GM12878 (cell line): ENCODE results near the gene NIN. TPM values are rescaled to one million over a fixed set of nuclear protein-coding genes. Genes with fewer than 3 reads are reported as not detected.

Source experiments
- ATAC-seq: fragments of 200-7000 bp; cut with Tn5 transposase; 3 replicates; pipeline ENCODE4 v1.9.1; 2020; ENCODE audit warnings: mild to moderate bottlenecking, moderate library complexity
- BruUV-seq: library from RNA; stranded (reverse); fragments of 400-500 nt; replicated peaks from 2 replicates; lab custom pipeline; 2021; lab: Mats Ljungman, UMichigan
- CTCF ChIA-PET: fragments of 300-600 bp; sonication (Branson Sonifier 250); formaldehyde crosslinking; extraction: SDS; loops from one replicate; lab custom pipeline; 2021; ENCODE audit warnings: inconsistent platforms; lab: Yijun Ruan, JAX
- POLR2A ChIA-PET: fragments of 350-600 bp; formaldehyde crosslinking; extraction: SDS; loops from one replicate; lab custom pipeline; 2021; ENCODE audit warnings: inconsistent platforms; lab: Charles Lee
- RAD21 ChIA-PET: fragments of 300-600 bp; sonication (Branson Sonifier 250); formaldehyde crosslinking; loops from one replicate; lab custom pipeline; 2023; ENCODE audit warnings: antibody characterized with exemption; ENCODE audit not compliant: unreplicated experiment; lab: Charles Lee
- SMC1A ChIA-PET: fragments of 300-600 bp; sonication (Branson Sonifier 250); formaldehyde crosslinking; loops from one replicate; lab custom pipeline; 2023; ENCODE audit not compliant: unreplicated experiment, uncharacterized antibody; lab: Charles Lee
- DNase-seq: peaks from one replicate; pipeline ENCODE4 v3.0.0-alpha.2; 2011; ENCODE audit warnings: low read depth, low spot score
- FAIRE-seq: peaks from 3 replicates; lab custom pipeline; 2011; peaks lifted over from hg19 to GRCh38; lab: Jason Lieb, UNC
- H2AFZ ChIP-seq: 2 replicates; pipeline ENCODE4 v1.6.0; 2011; ENCODE audit warnings: low read depth, low read length, control low read depth; ENCODE audit not compliant: control insufficient read depth
- H3K27ac ChIP-seq: 2 replicates; pipeline ENCODE4 v1.5.1; 2011; ENCODE audit warnings: control low read depth; ENCODE audit not compliant: control insufficient read depth, insufficient read depth
- H3K27me3 ChIP-seq, 2 experiments: replicated peaks in 1 of 2; 2 replicates each; pipeline versions ENCODE4 v1.6.0 to v1.6.1; 2011; ENCODE audit warnings: low read length in 1 of 2; ENCODE audit not compliant: control insufficient read depth in 2 of 2, insufficient read depth in 2 of 2
- H3K36me3 ChIP-seq, 2 experiments: 2 replicates each; pipeline ENCODE4 v1.5.1; 2011; ENCODE audit warnings: low read length in 1 of 2; ENCODE audit not compliant: control insufficient read depth in 2 of 2, insufficient read depth in 2 of 2
- H3K4me1 ChIP-seq: 2 replicates; pipeline ENCODE4 v1.6.1; 2011; ENCODE audit warnings: mild to moderate bottlenecking, low read length, moderate library complexity, mixed read lengths; ENCODE audit not compliant: control insufficient read depth, insufficient read depth
- H3K4me2 ChIP-seq: 2 replicates; pipeline ENCODE4 v1.6.0; 2011; ENCODE audit warnings: control low read depth; ENCODE audit not compliant: control insufficient read depth, insufficient read depth
- H3K4me3 ChIP-seq: fragments of 200-600 bp; sonication (generic); 2 replicates; pipeline ENCODE4 v1.5.1; 2016
- H3K79me2 ChIP-seq: 2 replicates; pipeline ENCODE4 v1.6.0; 2011; ENCODE audit warnings: low read length; ENCODE audit not compliant: control insufficient read depth, insufficient read depth
- H3K9ac ChIP-seq: 2 replicates; pipeline ENCODE4 v1.8.0; 2011; ENCODE audit warnings: low read length, control low read depth, mixed read lengths; ENCODE audit not compliant: control insufficient read depth, insufficient read depth
- H3K9me3 ChIP-seq: replicated peaks from 3 replicates; pipeline ENCODE4 v1.5.1; 2011; ENCODE audit warnings: mild to moderate bottlenecking, low read length; ENCODE audit not compliant: control insufficient read depth, insufficient read depth
- H4K20me1 ChIP-seq: 2 replicates; pipeline ENCODE4 v1.6.0; 2011; ENCODE audit not compliant: control insufficient read depth, insufficient read depth
- ASH2L ChIP-seq: fragments of 300-600, 200-600 bp; sonication (generic); IDR thresholded peaks from 2 replicates; pipeline ENCODE4 v1.6.1; 2017; ENCODE audit warnings: low read depth, mild to moderate bottlenecking, borderline replicate concordance
- BMI1 ChIP-seq: fragments of 450-650 bp; IDR thresholded peaks from 2 replicates; pipeline ENCODE4 v1.6.1; 2016; ENCODE audit warnings: mild to moderate bottlenecking, moderate library complexity, borderline replicate concordance
- CBFB ChIP-seq: IDR thresholded peaks from 2 replicates; pipeline ENCODE4 v1.6.1; 2016; ENCODE audit warnings: antibody characterized with exemption, low read depth
- EGR1 ChIP-seq, 2 experiments: IDR thresholded peaks; 1 replicate in 1 of 2; 2 replicates in 1 of 2; pipeline ENCODE4 v1.6.1; 2011 to 2012; ENCODE audit warnings: low read depth in 2 of 2, low read length in 2 of 2, borderline replicate concordance in 1 of 2, mild to moderate bottlenecking in 1 of 2, moderate library complexity in 1 of 2
- FOXK2 ChIP-seq: fragments of 450-650 bp; IDR thresholded peaks from 2 replicates; pipeline ENCODE4 v1.6.1; 2017; ENCODE audit warnings: mild to moderate bottlenecking, moderate library complexity
- MXI1 ChIP-seq: fragments of 150-350 bp; IDR thresholded peaks from 2 replicates; pipeline ENCODE4 v1.6.1; 2011; ENCODE audit warnings: low read depth, mild to moderate bottlenecking, inconsistent platforms, low read length, improper control_type of control experiment
- NFYB ChIP-seq: IDR thresholded peaks from 2 replicates; pipeline ENCODE4 v1.6.1; 2011; ENCODE audit warnings: low read depth, mild to moderate bottlenecking, low read length, improper control_type of control experiment, moderate library complexity; ENCODE audit not compliant: insufficient read depth
- PAX8 ChIP-seq: fragments of 450-650 bp; IDR thresholded peaks from 2 replicates; pipeline ENCODE4 v1.6.1; 2017; ENCODE audit warnings: mild to moderate bottlenecking, moderate library complexity
- RUNX3 ChIP-seq: IDR thresholded peaks from 2 replicates; pipeline ENCODE4 v1.6.1; 2012; ENCODE audit warnings: low read length, inconsistent platforms
- SMARCA5 ChIP-seq: fragments of 450-650 bp; IDR thresholded peaks from 2 replicates; pipeline ENCODE4 v1.6.1; 2017; ENCODE audit warnings: mild to moderate bottlenecking
- TCF7 ChIP-seq: IDR thresholded peaks from 2 replicates; pipeline ENCODE4 v1.6.1; 2014; ENCODE audit warnings: antibody characterized with exemption, borderline replicate concordance
- ZBED1 ChIP-seq: IDR thresholded peaks from 2 replicates; pipeline ENCODE4 v1.6.1; 2016; ENCODE audit warnings: borderline replicate concordance
- WGBS: methylation state at CpG from one replicate; pipeline ENCODE4 v1.1.6; 2016; ENCODE audit warnings: low lambda C conversion rate; ENCODE audit not compliant: insufficient replicate concordance, insufficient coverage; ENCODE audit errors: missing lambda C conversion rate; 5-methylcytosine and 5-hydroxymethylcytosine counted together
- in situ Hi-C: fragments of 300-500 bp; cut with MboI; formaldehyde crosslinking; loops from 9 replicates; pipeline ENCODE4 v1.14.3; 2018; ENCODE audit warnings: mixed read lengths
- intact Hi-C: fragments of 100-400 bp; cut with micrococcal nuclease; formaldehyde crosslinking; loops from one replicate; pipeline ENCODE4 v1.14.2; 2022; ENCODE audit not compliant: unreplicated experiment
- polyA plus RNA-seq, 11 experiments: library from polyadenylated mRNA; depleted of rRNA in 4 of 11; unstranded in 6 of 11; stranded (reverse) in 5 of 11; fragments of >200 nt; fragmentation: Nextera tagmentation in 4 of 11; fragmentation: Illumina TruSeq in 1 of 11; extraction: Ambion mirVana in 4 of 11; extraction: Trizol in 1 of 11; gene quantifications; 1 replicate in 1 of 11; 2 replicates in 10 of 11; pipeline versions ENCODE4 v1.2.1 to v1.2.3, GENCODE V29; 2011 to 2016; ENCODE audit warnings: inconsistent platforms in 2 of 11, missing spikeins in 2 of 11, low read depth in 1 of 11
- total RNA-seq, 4 experiments: library from RNA; depleted of rRNA in 3 of 4; stranded (reverse); fragments of >200 nt in 3 of 4; fragmentation: Illumina TruSeq in 1 of 4; extraction: Trizol in 1 of 4; gene quantifications; 2 replicates each; pipeline versions ENCODE4 v1.2.1 to v1.2.3, GENCODE V29; 2013 to 2021
- TF ChIP-seq, protein P1 (sequence below): fragments of 450-650 bp; IDR thresholded peaks from 2 replicates; pipeline ENCODE4 v1.6.1; 2017; ENCODE audit warnings: borderline replicate concordance
- TF ChIP-seq, protein P2 (sequence below): IDR thresholded peaks from 2 replicates; pipeline ENCODE4 v1.6.1; 2012; ENCODE audit warnings: low read depth, low read length, improper control_type of control experiment
- TF ChIP-seq, protein P3 (sequence below): fragments of 450-650 bp; IDR thresholded peaks from 2 replicates; pipeline ENCODE4 v1.6.1; 2016; ENCODE audit warnings: mild to moderate bottlenecking

NIN gene
- total and polyA plus RNA-seq, 10 of the 15 experiments (the other 5 are each of a cell fraction or from before 2014, with no cell fraction given): 16.2 to 135 (median 70.3) TPM

DNA sequence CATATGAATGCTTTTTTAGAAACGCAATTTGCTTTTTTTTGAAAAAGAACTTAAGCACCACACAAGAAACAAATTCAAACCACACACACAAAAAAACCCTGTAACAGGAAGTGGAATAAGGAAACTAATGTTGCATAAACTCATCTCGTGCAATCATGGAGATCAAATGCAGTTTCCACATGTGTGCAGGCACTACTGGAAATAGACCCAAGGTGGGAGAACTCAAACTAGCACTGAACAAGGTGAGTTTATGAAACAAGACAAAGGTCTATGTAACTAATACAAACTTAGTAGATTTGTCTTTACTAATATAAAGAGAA, 17.5 kb downstream of the NIN start (continued):
- TF ChIP-seq ASH2L (0 out of 2 replicates have a peak, but pooled peaks have one; percentile 7), TCF7 (peak; percentile 44; the same call in 1 of the 2 replicates), ZBED1 (peak; percentile 68; the same call in 1 of the 2 replicates), PAX8 (no peak), RUNX3 (peak; percentile 93)

DNA sequence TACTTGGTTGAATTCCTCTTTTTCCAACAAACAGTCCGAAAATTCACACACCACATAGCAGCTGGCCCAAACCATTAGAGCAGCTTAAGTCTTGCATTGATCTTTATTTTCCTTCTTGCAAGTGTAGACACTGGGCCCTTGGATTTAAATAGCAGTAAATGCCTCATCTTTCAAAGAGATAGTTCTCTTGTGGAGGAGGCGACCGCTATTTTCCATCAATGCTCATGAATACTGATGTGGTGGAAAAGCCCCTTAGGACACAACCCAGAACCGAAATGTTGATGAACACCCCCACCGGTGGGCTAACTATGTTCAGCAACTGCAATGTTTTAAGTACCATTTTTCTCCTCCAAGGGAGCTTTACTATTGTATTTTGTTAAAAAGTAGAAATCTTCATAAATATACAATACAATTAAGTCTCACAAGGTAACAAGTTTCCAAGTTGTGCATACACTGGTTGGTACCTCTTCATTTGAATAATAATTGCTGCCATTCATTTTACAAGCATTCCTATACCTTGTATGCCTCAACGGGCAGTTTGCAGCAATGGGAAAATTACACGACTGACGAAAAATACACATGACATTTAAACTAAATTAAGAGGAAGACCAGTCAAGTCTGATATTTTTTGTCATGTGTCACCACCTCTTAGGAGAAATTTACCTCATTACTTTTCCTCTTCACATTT, 18.0 kb downstream of the NIN start:
- peaks cover 2 to 15% of the 10 kb centered on the region in 2 experiments for H3K36me3 ChIP-seq
- CTCF ChIA-PET: interaction anchor here (0.6 to 1.6 kb wide), 7 partner anchors 14 to 701 kb away, joined by 3 to 6 read pairs (median 3); no protein-coding TSS in a partner anchor
- ATAC-seq: peak; percentile 19
- H3K4me3 ChIP-seq: peak overlapping the region; percentile 51
- H3K4me1 ChIP-seq: peaks cover 18% of the 10 kb centered on the region
- RAD21 ChIA-PET: interaction anchor here (1.0 to 1.9 kb wide), 5 partner anchors 9 to 98 kb away, joined by 3 to 7 read pairs (median 4); no protein-coding TSS in a partner anchor
- POLR2A ChIA-PET: interaction anchor here (0.7 to 1.4 kb wide), 3 partner anchors 9 to 20 kb away, joined by 3 to 4 read pairs (median 4); no protein-coding TSS in a partner anchor
- intact Hi-C loops: no loop called here
- no TSS peak for BruUV-seq
- peak overlapping the region; percentile 80 for H3K27ac ChIP-seq
- SMC1A ChIA-PET: interaction anchor here (1.1 to 3.4 kb wide), 7 partner anchors 8 to 48 kb away, joined by 3 to 18 read pairs (median 4); no protein-coding TSS in a partner anchor
- H3K79me2 ChIP-seq: peaks cover 82% of the 10 kb centered on the region
- 25% methylated on average over 8 of the region's 8 CpGs for WGBS
- H3K9me3 ChIP-seq: peaks cover 9% of the 10 kb centered on the region; the same call in 2 of the 3 replicates
- in situ Hi-C loops: no loop called here
- H2AFZ ChIP-seq: no peak overlapping the region
- no peaks in the 10 kb centered on the region for H3K27me3 ChIP-seq
- no peak for DNase-seq
- H3K4me2 ChIP-seq: peak overlapping the region; percentile 78
- peak overlapping the region; percentile 24; the same call in 1 of the 2 replicates for H3K9ac ChIP-seq
- H4K20me1 ChIP-seq: no peaks in the 10 kb centered on the region
- FAIRE-seq: no peak
- no peak for TF ChIP-seq CBFB
- no peak for TF ChIP-seq SMARCA5
- TF ChIP-seq FOXK2: no peak
- TF ChIP-seq, protein P1, sequence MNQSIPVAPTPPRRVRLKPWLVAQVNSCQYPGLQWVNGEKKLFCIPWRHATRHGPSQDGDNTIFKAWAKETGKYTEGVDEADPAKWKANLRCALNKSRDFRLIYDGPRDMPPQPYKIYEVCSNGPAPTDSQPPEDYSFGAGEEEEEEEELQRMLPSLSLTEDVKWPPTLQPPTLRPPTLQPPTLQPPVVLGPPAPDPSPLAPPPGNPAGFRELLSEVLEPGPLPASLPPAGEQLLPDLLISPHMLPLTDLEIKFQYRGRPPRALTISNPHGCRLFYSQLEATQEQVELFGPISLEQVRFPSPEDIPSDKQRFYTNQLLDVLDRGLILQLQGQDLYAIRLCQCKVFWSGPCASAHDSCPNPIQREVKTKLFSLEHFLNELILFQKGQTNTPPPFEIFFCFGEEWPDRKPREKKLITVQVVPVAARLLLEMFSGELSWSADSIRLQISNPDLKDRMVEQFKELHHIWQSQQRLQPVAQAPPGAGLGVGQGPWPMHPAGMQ: no peak
- TF ChIP-seq NFYB: no peak
- TF ChIP-seq, protein P2, sequence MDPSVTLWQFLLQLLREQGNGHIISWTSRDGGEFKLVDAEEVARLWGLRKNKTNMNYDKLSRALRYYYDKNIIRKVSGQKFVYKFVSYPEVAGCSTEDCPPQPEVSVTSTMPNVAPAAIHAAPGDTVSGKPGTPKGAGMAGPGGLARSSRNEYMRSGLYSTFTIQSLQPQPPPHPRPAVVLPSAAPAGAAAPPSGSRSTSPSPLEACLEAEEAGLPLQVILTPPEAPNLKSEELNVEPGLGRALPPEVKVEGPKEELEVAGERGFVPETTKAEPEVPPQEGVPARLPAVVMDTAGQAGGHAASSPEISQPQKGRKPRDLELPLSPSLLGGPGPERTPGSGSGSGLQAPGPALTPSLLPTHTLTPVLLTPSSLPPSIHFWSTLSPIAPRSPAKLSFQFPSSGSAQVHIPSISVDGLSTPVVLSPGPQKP: no peak
- TF ChIP-seq, protein P3, sequence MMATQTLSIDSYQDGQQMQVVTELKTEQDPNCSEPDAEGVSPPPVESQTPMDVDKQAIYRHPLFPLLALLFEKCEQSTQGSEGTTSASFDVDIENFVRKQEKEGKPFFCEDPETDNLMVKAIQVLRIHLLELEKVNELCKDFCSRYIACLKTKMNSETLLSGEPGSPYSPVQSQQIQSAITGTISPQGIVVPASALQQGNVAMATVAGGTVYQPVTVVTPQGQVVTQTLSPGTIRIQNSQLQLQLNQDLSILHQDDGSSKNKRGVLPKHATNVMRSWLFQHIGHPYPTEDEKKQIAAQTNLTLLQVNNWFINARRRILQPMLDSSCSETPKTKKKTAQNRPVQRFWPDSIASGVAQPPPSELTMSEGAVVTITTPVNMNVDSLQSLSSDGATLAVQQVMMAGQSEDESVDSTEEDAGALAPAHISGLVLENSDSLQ: no peak
- no peak for TF ChIP-seq EGR1 (IDR thresholded peaks at IDR 0.05; ENCODE audit: borderline replicate concordance in 1 of 2, low read depth in 2 of 2, low read length in 2 of 2)
- 0 out of 2 replicates have a peak, but pooled peaks have one; percentile 3 for TF ChIP-seq ASH2L
- TF ChIP-seq BMI1: no peak
- no peak for TF ChIP-seq MXI1
